HG03025 (cell line): Measurements from ENCODE around the gene SLC30A7.
A peak's percentile ranks its signal among the peaks of the same experiment; 100 is the strongest.
"Not testable (repeated sequence)": the region's sequence is repeated elsewhere in the genome, so short reads cannot be mapped to it uniquely, and the experiment has no call there.

Source experiments
- ATAC-seq: cut with Tn5 transposase; IDR thresholded peaks from one replicate; pipeline ENCODE4 v1.9.1; 2021; ENCODE audit warnings: mild to moderate bottlenecking, moderate library complexity; ENCODE audit not compliant: unreplicated experiment, low FRiP score

Gene SLC30A7

GRCh38 chr1:100933555-100933954 lies 37.7 kb downstream of the SLC30A7 start:
- ATAC-seq, result not testable (repeated sequence)

GRCh38 chr1:100936194-100936967 lies 40.5 kb downstream of the SLC30A7 start:
- no peak for ATAC-seq

DNA sequence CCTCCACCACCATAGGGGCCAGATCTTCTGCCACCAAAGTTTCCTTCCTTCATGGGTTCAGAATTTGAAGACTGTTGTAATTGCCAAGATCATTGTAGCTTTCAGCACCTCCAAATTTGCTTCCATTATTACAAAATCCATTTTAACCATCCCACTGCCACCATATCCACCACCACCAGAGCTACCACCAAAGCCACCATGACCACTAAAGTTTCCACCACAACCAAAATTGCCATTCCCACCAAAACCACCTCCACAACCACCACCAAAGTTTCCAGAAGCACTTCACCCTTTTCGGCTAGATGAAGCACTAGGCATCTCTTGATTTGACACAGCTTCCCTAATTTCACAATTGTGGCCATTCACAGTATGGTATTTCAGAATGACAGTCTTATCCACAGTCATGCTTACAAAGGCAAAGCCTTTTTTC lies 45.2 kb downstream of the SLC30A7 start:
- no peak for ATAC-seq

DNA sequence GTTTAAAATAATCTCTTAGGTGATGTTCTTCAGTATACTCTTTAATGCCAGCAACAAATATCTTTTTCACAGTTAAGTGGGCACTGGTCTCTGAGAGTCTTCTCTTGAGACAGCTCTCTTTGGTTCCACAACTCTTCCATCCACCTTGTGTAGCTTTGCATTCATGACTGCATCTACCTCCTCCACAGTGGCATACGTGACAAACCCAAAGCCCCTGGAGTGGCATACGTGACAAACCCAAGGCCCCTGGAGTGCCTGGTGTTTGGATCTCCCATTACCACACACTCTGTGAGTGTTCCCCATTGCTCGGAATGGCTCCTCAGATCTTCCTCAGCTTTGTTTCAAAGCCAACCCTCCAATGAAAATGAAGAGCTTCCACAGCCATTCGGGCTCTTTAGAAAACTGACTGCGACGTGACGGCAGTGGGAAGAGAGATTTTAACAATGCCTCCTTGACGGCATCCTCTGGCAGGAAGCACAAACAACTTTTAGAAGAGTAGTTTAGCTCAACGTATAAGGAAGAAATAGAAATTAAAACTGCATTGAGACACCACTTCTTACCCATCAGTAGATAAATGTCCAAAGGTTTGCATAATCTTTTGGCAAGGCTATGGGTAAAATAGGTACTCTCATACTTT lies 45.8 kb downstream of the SLC30A7 start:
- ATAC-seq, result no peak

DNA sequence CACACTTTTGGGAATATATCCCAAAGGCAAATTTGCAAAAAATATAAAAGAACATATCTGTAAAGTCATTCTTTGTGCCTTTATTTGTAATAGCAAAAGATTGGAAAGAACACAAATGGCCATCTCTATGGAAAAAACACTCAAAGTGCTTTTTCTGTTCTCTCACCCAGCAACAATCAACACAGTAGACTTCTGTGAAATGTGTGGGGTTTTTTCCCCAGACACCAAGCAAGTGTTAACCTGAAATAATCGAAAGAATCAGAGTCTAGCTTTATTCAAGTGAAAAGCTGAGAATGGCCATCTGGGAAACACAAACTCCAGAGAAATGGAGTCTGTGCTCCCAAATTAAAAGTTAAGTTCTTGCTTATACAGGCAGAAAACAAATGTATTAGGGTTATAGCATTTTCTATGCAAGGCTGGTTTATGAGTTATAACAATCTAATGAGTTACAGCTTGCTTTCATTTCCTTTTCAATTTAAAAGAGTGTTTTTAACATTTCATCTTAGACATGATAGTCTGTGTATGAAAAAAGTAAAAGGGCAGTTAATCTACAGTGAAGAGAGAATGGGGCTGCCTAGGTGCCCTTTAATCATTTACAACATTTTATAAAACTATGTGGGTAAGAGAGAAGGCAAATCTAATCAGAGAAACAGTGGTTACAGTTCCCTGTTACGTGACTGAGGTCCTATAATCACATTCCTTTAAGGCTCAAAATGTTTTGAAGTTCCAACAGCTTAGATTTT lies 46.6 kb downstream of the SLC30A7 start:
- ATAC-seq, result no peak

DNA sequence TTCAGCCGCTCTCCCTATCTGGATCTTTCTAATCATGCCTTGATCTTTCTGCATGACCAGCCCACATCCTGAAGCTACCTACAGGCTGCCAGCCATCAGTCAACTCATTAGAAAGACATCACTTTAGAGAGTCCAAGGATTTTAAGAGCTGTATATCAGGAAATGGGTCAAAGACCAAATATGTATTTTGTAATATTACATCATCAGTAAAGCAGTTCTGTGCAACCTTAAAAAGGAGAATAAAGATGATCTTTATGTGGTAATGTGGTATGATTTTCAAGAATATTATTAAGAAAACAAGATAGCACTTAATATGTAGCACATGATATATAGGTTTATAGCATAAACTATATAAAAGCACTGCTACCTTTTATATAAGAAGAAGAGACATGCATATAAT lies 47.6 kb downstream of the SLC30A7 start:
- ATAC-seq, result no peak

GRCh38 chr1:100946064-100946463 lies 50.2 kb downstream of the SLC30A7 start:
- not testable (repeated sequence) for ATAC-seq

DNA sequence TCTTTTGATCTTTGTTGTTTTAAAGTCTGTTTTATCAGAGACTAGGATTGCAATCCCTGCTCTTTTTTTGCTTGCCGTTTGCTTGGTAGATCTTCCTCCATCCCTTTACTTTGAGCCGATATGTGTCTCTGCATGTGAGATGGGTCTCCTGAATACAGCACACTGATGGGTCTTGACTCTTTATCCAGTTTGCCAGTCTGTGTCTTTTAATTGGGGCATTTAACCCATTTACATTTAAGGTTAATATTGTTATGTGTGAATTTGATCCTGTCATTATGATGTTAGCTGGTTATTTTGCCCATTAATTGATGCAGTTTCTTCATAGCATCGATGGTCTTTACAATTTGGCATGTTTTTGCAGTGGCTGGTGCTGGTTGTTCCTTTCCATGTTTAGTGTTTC lies 51.9 kb downstream of the SLC30A7 start:
- not testable (repeated sequence) for ATAC-seq

GRCh38 chr1:100948721-100949405 lies 53.0 kb downstream of the SLC30A7 start:
- ATAC-seq, result not testable (repeated sequence)

GRCh38 chr1:100949515-100950158 lies 53.7 kb downstream of the SLC30A7 start:
- peak; percentile 93 for ATAC-seq

- ATAC-seq, result no peak
Measured at GRCh38 chr1:100950337-100950736, 54.4 kb downstream of the SLC30A7 start.

DNA sequence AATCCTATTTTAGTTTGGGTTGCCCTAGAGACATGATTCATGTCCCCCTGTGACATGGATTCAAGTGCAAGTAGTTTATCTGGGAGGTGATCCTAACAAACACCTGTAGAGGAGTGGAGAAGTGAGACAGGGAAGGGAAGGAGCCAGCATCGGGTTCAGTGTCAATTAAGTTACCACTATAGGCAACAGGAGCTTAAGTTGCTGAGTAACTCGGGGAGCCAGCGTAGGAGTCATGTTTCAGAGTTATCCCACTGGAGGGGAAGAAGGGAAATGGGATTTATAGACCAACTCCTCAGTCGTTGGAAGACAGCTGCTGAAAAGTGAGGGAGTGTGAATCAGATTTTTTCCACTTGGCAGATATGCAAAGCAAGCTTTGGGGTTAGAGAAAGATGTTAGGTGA lies 54.9 kb downstream of the SLC30A7 start:
- ATAC-seq, result no peak

- ATAC-seq, result no peak
Measured at GRCh38 chr1:100952104-100952745, 56.3 kb downstream of the SLC30A7 start.

- not testable (repeated sequence) for ATAC-seq
Measured at GRCh38 chr1:100952970-100953369, 57.1 kb downstream of the SLC30A7 start.

- ATAC-seq, result no peak
Measured at GRCh38 chr1:100953960-100954730, 58.3 kb downstream of the SLC30A7 start.

DNA sequence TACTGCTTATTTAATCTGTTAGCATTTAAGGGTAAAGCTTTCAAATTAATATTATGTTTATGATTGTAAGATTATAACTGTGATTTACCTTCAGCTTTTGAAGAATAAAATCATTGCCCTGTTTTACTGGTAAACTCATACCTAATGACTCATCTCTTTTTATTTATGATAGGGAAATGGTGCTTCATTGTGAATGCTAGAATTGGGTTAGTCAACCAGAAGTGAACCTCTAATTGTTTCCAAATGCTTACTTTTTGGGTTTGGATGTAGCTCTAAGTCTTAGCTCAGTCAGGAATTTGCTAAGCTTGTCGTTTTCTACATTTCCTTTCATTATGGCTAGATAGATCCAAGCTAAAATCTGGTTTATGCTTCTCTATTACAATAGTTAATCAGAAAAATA lies 59.4 kb downstream of the SLC30A7 start:
- ATAC-seq, result no peak

DNA sequence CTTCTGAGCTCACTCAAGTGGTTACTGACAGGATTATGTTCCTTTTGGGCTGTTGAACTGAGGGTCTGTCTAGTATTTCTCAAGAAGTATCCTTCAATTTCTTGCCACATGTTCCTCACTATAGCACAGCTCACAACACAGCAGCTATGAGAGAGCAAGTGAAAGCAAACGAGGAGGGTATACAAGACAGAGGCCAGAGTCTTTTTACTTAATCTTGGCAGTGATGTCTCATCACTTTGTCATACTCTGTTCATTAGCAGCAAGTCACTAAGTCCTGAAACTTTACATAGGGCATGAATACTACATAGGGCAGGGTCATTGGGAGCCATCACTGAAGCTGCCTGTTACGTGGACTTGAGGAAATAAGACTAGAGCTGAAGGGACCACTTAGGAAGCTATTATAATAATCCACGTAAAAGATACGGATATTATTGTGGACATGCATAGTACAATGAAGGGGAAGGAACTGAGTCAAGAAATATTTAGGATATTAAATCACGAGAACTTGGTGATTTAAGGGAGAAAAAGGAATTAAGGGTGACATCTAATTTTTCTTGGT lies 63.7 kb downstream of the SLC30A7 start:
- no peak for ATAC-seq

- ATAC-seq, result no peak
Measured at GRCh38 chr1:100960098-100960497, 64.2 kb downstream of the SLC30A7 start.

DNA sequence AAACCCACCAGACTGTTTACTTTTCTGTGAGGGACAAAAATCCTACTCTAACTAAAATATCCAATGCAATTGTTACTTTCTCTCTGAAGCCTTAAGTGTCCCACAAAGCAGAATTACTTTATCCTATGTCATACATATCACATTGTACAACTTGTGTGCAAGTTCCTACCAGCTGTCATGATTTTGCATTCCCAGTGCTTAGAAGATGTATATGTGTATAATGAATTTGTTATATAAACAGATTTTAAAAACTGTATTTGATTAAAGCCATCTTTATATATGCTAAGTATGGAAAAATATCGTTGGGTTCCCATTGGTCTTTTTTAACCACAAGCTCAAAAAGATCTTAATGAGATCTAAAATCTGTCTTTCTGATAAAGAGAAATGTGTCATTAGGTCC lies 72.7 kb downstream of the SLC30A7 start:
- no peak for ATAC-seq
